HG03342 (cell line): ENCODE data around the gene POU5F2.

Source experiments
- ATAC-seq: cut with Tn5 transposase; IDR thresholded peaks from one replicate; pipeline ENCODE4 v1.9.1; 2021; ENCODE audit warnings: mild to moderate bottlenecking, moderate library complexity; ENCODE audit not compliant: unreplicated experiment

The POU5F2 gene

DNA sequence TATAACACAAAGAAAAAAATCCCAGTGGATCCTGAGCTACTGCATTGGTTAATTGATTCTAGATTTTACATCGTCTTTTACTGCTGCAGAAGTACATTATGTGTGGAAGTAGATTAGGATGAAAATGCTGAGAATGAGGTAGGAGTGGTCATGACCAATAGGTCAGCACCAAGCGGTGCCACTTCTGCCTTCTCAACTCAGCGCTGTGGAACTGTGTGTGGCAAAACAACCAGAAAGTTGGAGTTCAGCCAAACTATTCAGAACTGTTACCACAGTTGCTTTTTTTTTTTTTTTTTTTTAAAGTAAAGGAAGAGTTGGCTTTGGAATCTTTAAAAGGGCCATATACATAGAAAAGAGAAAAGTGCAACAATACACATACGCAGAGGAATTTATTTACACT is 24.2 kb downstream of the POU5F2 start:
- no peak for ATAC-seq

DNA sequence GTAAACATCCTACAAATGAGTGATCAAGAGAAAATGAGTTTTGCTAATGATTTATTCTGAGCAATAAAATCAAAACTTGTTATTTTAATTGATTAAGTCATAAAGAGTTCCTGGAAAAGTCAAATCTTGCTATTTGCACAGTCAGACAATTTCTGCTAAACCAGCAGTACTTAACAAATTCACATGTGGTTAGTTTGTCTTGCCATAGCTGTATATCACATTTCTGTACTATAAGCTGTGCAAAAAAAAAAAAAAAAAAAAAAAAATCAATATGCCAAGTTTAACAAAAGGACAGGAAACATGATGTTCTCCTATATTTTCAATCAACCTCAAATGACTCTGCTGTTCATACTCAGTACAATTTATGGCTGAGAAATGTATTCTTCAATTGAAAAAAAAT is 24.9 kb downstream of the POU5F2 start:
- ATAC-seq = no peak

DNA sequence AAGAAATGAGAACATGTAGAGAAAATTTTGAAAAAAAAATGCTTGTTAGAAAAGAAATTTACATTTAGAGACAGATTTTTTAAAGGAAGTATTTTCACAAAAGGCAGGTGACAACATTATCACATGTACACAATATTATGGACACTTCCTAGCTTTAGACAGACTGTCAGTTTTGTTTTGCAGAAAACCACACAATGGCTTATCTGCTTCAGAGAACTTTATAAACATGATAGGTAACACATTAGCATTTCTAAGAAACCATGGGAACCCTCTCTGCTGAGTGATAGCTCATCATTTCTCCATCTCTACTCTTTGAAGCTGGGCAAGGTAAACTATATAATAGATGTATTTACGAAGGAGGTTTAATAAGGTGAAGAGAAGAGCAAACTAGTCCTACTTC is 25.6 kb downstream of the POU5F2 start:
- no peak for ATAC-seq

DNA sequence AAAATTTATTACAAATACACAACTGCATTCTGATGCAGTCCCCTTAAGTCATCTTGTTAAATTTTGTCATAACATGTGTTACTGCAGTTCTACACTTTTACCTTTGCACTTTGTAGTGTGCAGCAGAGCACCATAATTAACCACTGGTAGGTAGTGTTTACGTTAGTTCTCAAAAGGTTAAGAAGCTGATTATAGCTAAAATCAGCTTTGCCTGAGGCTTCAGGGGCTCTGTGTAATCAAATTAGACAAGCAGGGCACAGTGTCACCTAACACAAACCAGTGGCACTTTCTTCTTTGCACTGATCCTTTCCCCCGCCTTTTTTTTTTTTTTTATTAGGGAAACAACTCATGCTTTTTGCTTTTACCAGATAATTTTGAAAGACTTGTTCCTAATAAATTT is 26.1 kb downstream of the POU5F2 start:
- ATAC-seq = no peak

DNA sequence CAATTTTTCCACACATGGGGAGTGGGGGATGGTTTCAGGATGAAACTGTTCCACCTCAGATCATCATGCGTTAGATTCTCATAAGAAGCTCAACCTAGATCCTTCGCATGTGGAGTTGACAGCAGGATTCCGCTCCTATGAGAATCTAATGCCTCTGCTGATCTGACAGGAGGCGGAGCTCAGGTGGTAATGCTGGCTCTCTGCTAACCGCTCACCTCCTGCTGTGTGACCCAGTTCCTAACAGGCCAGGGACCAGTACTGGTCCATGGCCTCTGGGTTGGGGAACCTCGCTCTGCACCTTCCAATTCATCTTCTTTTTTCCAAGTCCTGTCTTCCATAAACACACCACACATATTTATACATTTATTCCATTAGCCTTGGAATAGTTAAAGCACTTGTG is 33.0 kb downstream of the POU5F2 start:
- no peak for ATAC-seq

DNA sequence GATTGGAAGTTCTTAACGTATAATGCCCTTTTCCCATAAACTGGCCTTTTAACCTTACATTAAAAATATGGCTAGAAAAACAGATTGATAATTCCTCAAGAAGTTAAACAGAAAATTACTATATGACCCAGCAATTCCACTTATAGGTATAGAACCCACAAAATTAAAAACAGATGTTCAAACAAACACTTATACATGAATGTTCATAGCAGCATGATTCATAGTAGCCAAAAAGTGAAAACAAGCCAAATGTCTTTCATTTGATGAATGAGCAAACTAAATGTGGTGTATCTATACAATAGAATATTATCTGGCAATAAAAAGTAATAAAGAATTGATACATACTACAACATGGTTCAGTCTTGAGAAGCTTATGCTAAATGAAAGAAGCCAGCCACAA is 35.5 kb downstream of the POU5F2 start:
- no peak for ATAC-seq

DNA sequence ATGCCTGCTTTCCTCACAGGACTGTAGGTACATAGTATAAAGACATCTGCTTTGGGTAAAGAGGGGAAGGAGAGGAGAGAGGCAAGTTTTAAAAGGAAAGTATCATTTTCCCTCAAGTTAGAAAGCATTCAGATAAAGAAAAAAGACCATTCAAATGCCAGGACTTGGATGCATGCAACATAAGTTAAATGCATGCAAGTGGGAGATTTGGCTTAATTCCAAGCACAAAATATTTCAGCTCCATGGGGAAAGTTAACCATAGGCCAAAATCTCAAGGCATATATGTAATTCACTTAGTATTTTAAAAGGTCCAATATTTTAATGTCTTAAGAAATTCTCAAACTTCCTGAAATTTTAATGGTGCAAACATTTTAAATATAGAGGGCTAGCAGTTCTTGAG is 36.4 kb downstream of the POU5F2 start:
- ATAC-seq = no peak

DNA sequence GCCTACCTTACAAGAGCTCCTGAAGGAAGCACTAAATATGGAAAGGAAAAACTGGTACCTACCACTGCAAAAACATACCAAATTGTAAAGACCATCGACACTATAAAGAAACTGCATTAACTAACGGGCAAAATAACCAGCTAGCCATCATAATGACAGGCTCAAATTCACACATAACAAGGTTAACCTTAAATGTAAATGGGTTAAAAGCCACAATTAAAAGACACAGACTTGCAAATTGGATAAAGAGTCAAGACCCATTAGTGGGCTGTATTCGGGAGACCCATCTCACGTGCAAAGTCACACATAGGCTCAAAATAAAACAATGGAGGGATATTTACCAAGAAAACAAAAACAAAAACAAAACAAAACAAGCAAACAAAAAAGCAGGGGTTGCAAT is 49.4 kb downstream of the POU5F2 start:
- no peak for ATAC-seq
